ENCODE data around the gene PSMA7.

The PSMA7 gene

DNA sequence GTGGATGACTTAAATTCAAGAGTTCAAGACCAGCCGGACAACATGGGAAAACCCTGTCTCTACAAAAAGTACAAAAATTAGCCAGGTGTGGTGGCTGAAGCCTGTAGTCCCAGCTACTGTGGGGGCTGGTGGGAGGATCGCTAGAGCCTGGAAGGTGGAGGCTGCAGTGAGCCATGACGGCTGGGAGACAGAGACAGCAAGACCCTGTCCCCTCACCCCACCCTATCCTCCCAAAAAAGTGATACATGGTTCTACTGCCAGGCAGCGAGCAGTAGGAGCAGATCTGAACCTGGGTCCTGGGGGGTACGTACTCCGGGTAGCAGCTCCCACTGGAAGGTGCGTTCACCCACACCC is 2.2 kb downstream of the PSMA7 start:
- H3K27ac ChIP-seq: peak overlapping the region; percentile 84
- no peak for DNase-seq (ENCODE audit: low read depth, low spot score)

GRCh38 chr20:62139636-62140035 is 3.6 kb downstream of the PSMA7 start:
- H3K27ac ChIP-seq: no peak overlapping the region
- DNase-seq (ENCODE audit: low read depth, low spot score): no peak

DNA sequence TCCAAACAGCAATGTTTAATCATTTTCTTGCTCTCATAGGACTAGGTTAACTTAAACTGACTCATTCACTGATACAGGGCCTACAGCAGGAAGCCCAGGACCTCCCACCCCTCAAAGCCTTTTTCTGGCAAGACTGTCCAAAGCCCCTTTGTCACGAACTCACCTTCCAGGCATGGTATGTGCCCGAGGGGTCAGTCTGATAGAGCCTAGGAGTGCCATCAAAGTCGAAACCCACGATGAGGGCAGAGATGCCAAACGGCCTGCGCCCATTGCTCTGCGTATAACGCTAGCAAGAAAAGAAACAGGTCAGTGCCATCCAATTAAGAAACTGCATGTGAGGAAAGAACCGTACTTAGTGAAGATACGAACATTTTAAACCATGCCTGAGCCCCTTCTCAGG is 4.3 kb downstream of the PSMA7 start:
- no peak for DNase-seq (ENCODE audit: low read depth, low spot score)
- H3K27ac ChIP-seq: no peak overlapping the region

DNA sequence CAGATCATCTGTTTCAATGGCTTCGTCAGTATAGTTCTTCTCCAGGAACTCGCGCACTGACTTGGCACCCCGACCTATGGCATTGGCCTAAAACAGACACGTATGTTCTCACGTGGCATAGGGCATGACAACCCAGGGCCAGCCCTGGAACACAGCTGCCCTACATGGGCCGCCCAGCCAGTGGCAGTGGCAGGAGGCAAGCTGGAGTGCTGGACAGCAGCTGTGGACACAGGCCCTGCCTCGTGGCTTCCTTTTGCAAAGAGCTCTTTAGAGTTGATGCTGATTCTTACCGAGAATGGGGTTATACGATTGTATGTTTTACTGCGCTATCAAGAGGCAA is 5.0 kb downstream of the PSMA7 start:
- no peak for DNase-seq (ENCODE audit: low read depth, low spot score)
- H3K27ac ChIP-seq: no peak overlapping the region

- H3K27ac ChIP-seq: no peak overlapping the region
- no peak for DNase-seq (ENCODE audit: low read depth, low spot score)
Measured at GRCh38 chr20:62137478-62138203, 5.6 kb downstream of the PSMA7 start.

- no peak for DNase-seq (ENCODE audit: low read depth, low spot score)
- H3K27ac ChIP-seq: no peak overlapping the region
Measured at GRCh38 chr20:62137092-62137384, 6.2 kb downstream of the PSMA7 start.

- no peak for DNase-seq (ENCODE audit: low read depth, low spot score)
- H3K27ac ChIP-seq: no peak overlapping the region
Measured at GRCh38 chr20:62136283-62137091, 6.7 kb downstream of the PSMA7 start.

GRCh38 chr20:62135573-62136266 is 7.5 kb downstream of the PSMA7 start:
- no peak for DNase-seq (ENCODE audit: low read depth, low spot score)
- H3K27ac ChIP-seq: no peak overlapping the region

DNA sequence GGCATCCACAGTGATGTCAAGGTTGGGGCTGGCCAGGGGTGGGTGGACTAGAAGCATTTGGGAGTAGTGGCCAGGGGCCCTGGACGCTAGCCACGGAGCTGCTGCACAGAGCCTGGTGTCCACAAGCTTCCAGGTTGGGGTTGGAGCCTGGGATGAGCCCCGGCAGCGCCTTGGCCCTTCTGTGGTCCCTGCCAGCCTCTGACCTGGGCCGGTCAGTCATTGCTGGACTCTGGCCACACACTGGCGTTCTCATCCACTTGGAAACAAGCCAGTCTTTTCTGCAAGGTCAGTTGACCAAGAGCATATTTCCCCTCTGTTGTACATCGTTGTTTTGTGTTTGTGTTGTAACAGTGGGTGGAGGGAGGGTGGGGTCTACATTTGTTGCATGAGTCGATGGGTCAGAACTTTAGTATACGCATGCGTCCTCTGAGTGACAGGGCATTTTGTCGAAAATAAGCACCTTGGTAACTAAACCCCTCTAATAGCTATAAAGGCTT is 8.4 kb downstream of the PSMA7 start:
- no peak overlapping the region for H3K27ac ChIP-seq
- DNase-seq (ENCODE audit: low read depth, low spot score): no peak

DNA sequence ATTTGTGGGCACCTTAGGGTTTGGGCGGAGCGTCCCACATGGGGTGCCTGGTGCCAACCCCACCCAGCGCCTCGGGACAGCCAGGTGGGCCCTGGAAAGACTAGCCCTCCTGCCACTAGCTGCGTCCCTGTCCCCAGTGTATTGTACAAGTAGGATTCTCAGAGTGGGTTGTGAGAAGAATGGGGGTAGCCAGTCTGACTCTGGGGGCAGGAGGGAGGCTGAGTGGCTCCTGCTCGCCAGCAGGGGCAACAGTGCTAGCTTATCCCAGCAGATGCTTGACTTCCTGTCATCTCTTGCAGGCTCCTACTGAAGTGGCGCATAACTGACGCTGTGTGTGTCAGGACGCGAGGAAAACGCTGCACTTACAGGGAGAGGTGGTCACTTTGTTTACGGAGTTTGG is 9.3 kb downstream of the PSMA7 start:
- H3K27ac ChIP-seq: no peak overlapping the region
- no peak for DNase-seq (ENCODE audit: low read depth, low spot score)

GRCh38 chr20:62133051-62133845 is 9.9 kb downstream of the PSMA7 start:
- no peak overlapping the region for H3K27ac ChIP-seq
- DNase-seq (ENCODE audit: low read depth, low spot score): no peak

GRCh38 chr20:62132421-62132820 is 10.8 kb downstream of the PSMA7 start:
- no peak overlapping the region for H3K27ac ChIP-seq
- no peak for DNase-seq (ENCODE audit: low read depth, low spot score)

DNA sequence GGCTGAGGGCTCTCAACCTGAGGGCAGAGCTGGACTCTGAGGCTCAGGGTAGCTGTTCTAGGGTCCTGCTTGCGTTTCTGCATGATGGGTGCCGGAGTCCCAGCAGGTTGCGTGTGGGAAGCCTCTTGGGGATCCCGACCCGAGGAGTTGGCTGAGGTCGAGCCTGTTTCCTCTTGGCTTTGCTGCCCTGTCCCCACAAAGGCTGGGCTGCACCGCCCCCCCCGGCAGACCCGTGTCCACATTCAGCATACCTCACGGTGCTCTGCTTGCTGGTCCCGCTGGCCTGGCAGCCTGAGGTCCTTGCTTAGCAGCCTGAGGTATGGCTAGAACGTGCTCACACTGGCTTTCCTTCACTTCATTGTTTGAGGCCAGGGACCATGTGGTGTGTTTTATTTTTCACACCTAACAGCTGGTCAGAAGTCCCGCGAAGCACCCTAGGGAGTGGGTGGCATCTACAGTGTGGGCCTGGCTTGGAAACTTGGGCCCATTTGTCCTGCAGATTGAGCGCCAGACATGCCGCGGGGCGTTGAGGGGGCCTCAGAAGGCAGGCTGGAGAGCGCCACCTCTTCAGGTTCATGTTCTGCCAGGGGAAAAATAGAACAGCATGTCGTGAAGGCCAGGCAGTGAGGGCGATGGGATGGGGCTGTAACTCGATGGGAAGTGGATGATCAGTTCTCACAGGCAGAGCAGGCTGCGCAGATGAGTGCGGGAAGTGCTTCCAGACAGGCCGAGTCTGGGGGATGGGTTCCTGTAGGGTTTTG is 11.5 kb downstream of the PSMA7 start:
- no peak for DNase-seq (ENCODE audit: low read depth, low spot score)
- no peak overlapping the region for H3K27ac ChIP-seq

DNA sequence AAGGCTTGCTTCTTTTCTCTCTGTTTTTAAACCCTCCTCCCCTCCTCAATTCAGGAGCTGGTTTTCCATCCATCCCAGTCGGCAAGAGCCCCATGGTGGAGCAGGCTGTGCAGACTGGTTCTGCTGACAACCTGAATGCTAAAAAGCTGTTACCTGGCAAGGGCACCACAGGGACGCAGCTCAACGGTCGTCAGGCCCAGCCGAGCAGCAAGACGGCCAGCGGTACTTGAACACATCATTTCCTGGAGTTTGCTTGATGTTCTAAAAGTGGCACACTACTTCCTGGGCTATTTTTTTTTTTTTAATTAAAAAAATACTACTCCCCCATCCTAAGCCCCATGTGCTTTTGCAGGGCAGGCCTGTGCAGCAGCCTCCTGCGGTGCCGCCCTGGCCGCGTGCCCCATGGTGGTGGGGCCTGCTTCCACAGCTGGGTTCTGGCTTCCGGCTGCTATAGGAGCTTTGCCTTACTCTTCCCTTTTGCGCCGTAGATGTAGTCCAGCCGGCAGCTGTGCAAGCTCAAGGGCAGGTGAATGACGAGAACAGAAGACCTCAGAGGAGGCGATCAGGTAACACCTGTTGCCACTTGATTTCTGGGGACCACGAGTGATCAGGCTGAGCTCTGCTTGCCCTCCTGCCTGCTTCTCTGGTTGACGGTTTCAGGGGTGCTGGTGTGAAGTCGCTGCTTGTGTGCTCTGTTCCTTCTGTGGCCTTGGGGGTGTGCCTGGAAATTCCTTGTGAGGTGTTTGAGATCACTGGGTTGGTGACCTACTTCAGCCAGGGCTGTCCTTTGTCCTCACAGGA is 13.3 kb downstream of the PSMA7 start:
- no peak for DNase-seq (ENCODE audit: low read depth, low spot score)

DNA sequence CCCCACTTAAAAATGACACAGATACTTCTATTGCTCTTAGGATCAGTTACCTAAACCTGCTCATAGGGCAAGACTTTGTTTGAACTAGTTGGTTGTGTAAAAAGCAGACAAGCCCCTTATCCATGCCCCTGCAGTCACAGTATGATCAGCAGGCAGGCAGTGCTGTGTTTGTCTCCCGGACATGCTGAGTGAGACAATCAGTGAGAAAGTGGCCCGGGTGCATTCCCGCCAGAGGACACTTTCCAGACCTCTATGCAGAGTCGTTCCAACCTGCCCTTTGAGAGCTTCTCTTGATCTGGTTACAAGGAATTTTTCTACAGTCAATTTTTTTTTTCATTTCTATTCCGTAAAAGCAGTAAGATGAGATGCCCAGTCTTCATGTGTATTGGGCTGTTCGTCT is 14.7 kb downstream of the PSMA7 start:
- H3K27ac ChIP-seq: no peak overlapping the region
- no peak for DNase-seq (ENCODE audit: low read depth, low spot score)

More for the DNA sequence above, 13.3 kb downstream of the PSMA7 start:
- H3K27ac ChIP-seq: no peak overlapping the region

DNA sequence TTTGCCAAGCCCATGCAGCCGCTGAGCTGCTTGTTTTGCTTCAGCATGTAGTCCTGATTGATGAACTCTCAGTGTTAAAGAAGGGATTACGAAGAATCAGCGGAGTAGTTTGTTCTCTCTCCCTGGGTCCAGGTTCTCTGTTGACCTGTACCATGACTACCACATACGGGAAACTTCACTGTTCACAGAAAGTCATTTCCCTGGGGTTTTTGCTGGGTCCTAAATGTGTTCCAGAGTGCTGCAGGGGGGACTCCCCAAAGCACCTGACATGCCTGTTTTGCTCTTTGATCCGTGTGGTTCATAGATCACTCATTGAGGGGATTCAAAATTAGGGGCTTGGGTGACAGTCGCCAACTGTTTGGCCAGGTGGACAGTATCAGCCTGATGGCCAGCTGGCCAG is 15.4 kb downstream of the PSMA7 start:
- DNase-seq (ENCODE audit: low read depth, low spot score): no peak
- no peak overlapping the region for H3K27ac ChIP-seq

DNA sequence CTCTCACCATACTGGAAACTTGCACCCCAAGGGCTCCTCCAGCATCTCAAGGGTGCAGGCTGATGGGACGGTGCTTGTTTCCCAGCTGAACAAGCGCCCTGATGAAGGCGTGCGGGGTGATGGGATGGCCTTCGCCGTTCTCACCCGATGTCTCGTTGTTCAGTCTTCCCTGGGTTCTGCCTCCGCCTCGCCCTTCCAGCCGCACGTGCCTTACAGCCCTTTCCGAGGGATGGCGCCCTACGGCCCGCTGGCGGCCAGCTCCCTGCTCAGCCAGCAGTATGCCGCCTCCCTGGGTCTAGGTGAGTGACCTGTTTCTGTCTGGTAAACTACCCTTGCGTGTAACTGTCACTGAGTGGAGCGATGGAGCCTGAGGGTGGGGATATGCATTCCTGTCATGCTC is 17.1 kb downstream of the PSMA7 start:
- H3K27ac ChIP-seq: no peak overlapping the region
- no peak for DNase-seq (ENCODE audit: low read depth, low spot score)

GRCh38 chr20:62123450-62124118 is 19.6 kb downstream of the PSMA7 start:
- no peak for DNase-seq (ENCODE audit: low read depth, low spot score)
- no peak overlapping the region for H3K27ac ChIP-seq
